Measurements from ENCODE around the gene RFX3. TPM values are rescaled to one million over a fixed set of nuclear protein-coding genes. Genes with fewer than 3 reads are reported as not detected.

The RFX3 gene
- total and polyA plus RNA-seq, 2 of the 13 experiments (the other 11 are each of a cell fraction or from before 2014, with no cell fraction given) = 2.7 to 5.3 TPM

DNA sequence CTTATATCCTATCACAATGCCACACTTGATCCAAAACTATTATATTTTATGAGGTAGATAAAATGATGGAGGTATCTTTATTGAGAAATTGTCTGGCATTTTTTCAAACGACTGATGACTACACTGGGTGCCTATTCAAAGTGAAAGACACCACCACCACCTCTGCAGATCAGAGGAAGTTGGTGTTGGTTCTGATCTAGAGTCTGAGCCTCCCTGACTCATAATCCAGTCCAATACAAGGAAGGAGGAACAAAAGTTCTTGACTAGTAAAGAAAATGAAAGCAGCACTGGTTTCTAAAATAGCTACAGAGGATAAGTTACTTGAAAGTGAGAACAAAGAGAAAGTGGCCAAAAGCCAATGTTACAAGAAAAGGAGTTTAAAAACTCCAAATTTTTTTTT lies 139.9 kb downstream of the RFX3 start (continued):
- TF ChIP-seq PTBP1 (IDR thresholded peaks at IDR 0.05; ENCODE audit: low read depth, low read length, poor library complexity, severe bottlenecking) = no peak

DNA sequence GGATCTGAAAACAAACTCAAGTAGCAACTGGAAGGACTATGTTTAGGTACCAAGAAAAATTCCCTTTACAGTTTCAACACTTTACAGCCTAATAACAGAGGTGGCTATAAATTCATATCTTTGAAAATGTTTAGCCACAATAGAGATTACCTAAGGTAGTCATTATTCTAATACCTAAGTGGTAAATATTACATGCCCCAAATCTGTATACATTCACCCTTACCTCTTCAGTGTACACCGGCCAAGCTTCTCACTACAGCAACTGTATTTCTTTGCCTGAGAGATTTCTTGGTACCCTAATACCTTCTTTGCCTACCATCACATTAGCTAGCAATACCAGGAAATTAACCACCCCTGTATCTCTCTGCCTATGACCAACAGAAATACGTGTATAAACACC lies 154.0 kb downstream of the RFX3 start:
- Histone ChIP-seq H3K79me2 (ENCODE audit: insufficient read depth, low read length) (no peaks in the 10 kb centered on the region), H3K9me3 (ENCODE audit: low read length) (no peaks in the 10 kb centered on the region), H2AFZ (ENCODE audit: low read length) (no peak overlapping the region), H3K27me3 (ENCODE audit: control insufficient read depth in 1 of 2, insufficient read depth in 2 of 2, low read length in 2 of 2) (no peaks in the 10 kb centered on the region), H4K20me1 (ENCODE audit: insufficient read depth, low read length) (no peaks in the 10 kb centered on the region), H3K36me3 (replicated peaks in 1 of 2; ENCODE audit: control insufficient read depth in 1 of 2, insufficient read depth in 2 of 2, low read length in 2 of 2) (no peaks in the 10 kb centered on the region), H3K4me1 (ENCODE audit: insufficient read depth, low read length) (no peaks in the 10 kb centered on the region), H3K4me2 (ENCODE audit: low read depth, low read length) (no peak overlapping the region), H3K9ac (ENCODE audit: insufficient read depth, low read depth, low read length) (no peak overlapping the region), H3K27ac (ENCODE audit: extremely low read length, insufficient read depth, low read length) (no peak overlapping the region), H3K4me3 (replicated peaks in 1 of 3; ENCODE audit: insufficient read depth in 1 of 3, low read depth in 2 of 3, low read length in 3 of 3) (no peak overlapping the region)
- in situ Hi-C loops (cut with HindIII; ENCODE audit: extremely low pct_ligation_motif_present, low pct_unique_long_range_greater_than_20kb) (no loop called here), intact Hi-C loops (cut with micrococcal nuclease; ENCODE audit: unreplicated experiment) (no loop called here)
- DNase-seq (ENCODE audit: low spot score) = no peak
- TF ChIP-seq ZSCAN25 (CRISPR knock-in tag; IDR thresholded peaks at IDR 0.05) (no peak), POGK (CRISPR knock-in tag; conservative IDR thresholded peaks at IDR 0.05) (no peak), ZNF609 (CRISPR knock-in tag; IDR thresholded peaks at IDR 0.05; ENCODE audit: borderline replicate concordance) (no peak), ZNF816 (CRISPR knock-in tag; IDR thresholded peaks at IDR 0.05; ENCODE audit: borderline replicate concordance) (no peak), TMF1 (CRISPR knock-in tag; IDR thresholded peaks at IDR 0.05; ENCODE audit: low read depth) (no peak), ZNF367 (CRISPR knock-in tag; IDR thresholded peaks at IDR 0.05; ENCODE audit: borderline replicate concordance) (no peak), NFATC3 (CRISPR knock-in tag; IDR thresholded peaks at IDR 0.05) (no peak), ZMYM2 (CRISPR knock-in tag; IDR thresholded peaks at IDR 0.05) (no peak), RCOR2 (CRISPR knock-in tag; IDR thresholded peaks at IDR 0.05) (no peak)
- TF ChIP-seq, protein P1, sequence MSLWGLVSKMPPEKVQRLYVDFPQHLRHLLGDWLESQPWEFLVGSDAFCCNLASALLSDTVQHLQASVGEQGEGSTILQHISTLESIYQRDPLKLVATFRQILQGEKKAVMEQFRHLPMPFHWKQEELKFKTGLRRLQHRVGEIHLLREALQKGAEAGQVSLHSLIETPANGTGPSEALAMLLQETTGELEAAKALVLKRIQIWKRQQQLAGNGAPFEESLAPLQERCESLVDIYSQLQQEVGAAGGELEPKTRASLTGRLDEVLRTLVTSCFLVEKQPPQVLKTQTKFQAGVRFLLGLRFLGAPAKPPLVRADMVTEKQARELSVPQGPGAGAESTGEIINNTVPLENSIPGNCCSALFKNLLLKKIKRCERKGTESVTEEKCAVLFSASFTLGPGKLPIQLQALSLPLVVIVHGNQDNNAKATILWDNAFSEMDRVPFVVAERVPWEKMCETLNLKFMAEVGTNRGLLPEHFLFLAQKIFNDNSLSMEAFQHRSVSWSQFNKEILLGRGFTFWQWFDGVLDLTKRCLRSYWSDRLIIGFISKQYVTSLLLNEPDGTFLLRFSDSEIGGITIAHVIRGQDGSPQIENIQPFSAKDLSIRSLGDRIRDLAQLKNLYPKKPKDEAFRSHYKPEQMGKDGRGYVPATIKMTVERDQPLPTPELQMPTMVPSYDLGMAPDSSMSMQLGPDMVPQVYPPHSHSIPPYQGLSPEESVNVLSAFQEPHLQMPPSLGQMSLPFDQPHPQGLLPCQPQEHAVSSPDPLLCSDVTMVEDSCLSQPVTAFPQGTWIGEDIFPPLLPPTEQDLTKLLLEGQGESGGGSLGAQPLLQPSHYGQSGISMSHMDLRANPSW (CRISPR knock-in tag; IDR thresholded peaks at IDR 0.05; ENCODE audit: borderline replicate concordance) = no peak
- no TSS peak for BruUV-seq (replicated peaks)
- no peak for FAIRE-seq
- ChIA-PET CTCF (ENCODE audit: low intra/inter-chr PET ratio, low total read pairs) (no interaction called here), POLR2A (no interaction called here)
- WGBS (ENCODE audit: low lambda C conversion rate) = 90% methylated on average over 2 of the region's 2 CpGs
- no peak for ATAC-seq

Measured in HepG2 (cell line).